Breast epithelium (tissue), 3 donors: ENCODE measurements around the gene FLNB.

Experiments used
- CTCF ChIP-seq, 3 donors: fragments of 450-650 bp; IDR thresholded peaks; one replicate each; pipeline ENCODE4 v1.5.1; 2016 to 2017; ENCODE audit warnings: antibody characterized with exemption in 3 of 3, mild to moderate bottlenecking in 3 of 3, moderate library complexity in 3 of 3
- POLR2AphosphoS5 ChIP-seq, 3 donors: sonication (generic); formaldehyde crosslinking; IDR thresholded peaks; one replicate each; pipeline ENCODE4 v1.6.1; 2017; ENCODE audit warnings: antibody characterized with exemption in 3 of 3

- no peak for TF ChIP-seq POLR2AphosphoS5 (IDR thresholded peaks at IDR 0.05)
- TF ChIP-seq CTCF (IDR thresholded peaks at IDR 0.05): no peak
Measured at GRCh38 chr3:58005669-58006068, 2.6 kb upstream of the FLNB start.
